NB4 (cell line): ENCODE measurements around the gene TFF1.

ENCODE experiments used
- CTCF ChIP-seq: IDR thresholded peaks from one replicate; pipeline ENCODE4 v1.5.1; 2012; ENCODE audit warnings: low read depth, low read length
- MYC ChIP-seq: IDR thresholded peaks from 2 replicates; pipeline ENCODE4 v1.6.1; 2011; ENCODE audit warnings: low read depth, low read length
- POLR2A ChIP-seq: IDR thresholded peaks from 2 replicates; pipeline ENCODE4 v1.6.1; 2011; ENCODE audit warnings: mild to moderate bottlenecking; ENCODE audit not compliant: insufficient read length; ENCODE audit errors: extremely low read depth
- TF ChIP-seq, protein P1 (sequence below): IDR thresholded peaks from 2 replicates; pipeline ENCODE4 v1.6.1; 2011; ENCODE audit warnings: low read depth, low read length

- no peak for TF ChIP-seq CTCF
- TF ChIP-seq POLR2A, result no peak
- TF ChIP-seq, protein P1, sequence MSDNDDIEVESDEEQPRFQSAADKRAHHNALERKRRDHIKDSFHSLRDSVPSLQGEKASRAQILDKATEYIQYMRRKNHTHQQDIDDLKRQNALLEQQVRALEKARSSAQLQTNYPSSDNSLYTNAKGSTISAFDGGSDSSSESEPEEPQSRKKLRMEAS, result no peak
- no peak for TF ChIP-seq MYC
These were observed 8.6 kb upstream of the TFF1 start for GRCh38 chr21:42374864-42375499.
